ENCODE measurements around the gene CDS2.

CDS2 gene

DNA sequence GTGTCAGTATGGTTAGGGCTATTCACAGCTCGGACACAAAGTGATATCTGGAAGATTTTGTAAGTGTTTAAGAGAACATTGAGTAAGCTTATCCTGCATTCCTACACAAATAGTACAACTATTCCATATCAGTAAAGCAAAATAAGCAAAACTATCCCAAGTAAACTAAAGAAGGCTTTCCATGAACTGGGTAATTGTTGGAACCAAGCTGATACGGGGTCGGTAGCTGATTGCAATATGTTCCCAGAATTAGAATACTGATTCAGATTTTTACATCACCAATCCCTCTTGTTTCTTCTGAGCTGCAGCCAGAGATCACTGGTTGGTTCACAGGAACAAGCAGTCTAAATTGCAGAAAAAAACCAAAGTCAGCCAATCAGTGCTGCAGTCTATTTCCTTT, 54.1 kb downstream of the CDS2 start:
- no peaks in the 10 kb centered on the region for H3F3A ChIP-seq (ENCODE audit: insufficient read depth, low read length)
- no peak for TF ChIP-seq EZH2 (IDR thresholded peaks at IDR 0.05; ENCODE audit: borderline replicate concordance, low read length)
- H3K9me2 ChIP-seq (ENCODE audit: low read depth, low read length), result no peaks in the 10 kb centered on the region
- H3K4me1 ChIP-seq (ENCODE audit: insufficient read depth, low read length, severe bottlenecking), result no peaks in the 10 kb centered on the region
- no peak overlapping the region for H3K4me3 ChIP-seq (ENCODE audit: low read depth, low read length, poor library complexity, severe bottlenecking)
- H3K4me2 ChIP-seq (ENCODE audit: low read length), result no peak overlapping the region
- no peak overlapping the region for H3K27ac ChIP-seq (ENCODE audit: low read depth, low read length, poor library complexity, severe bottlenecking)
- no peaks in the 10 kb centered on the region for H3K9me3 ChIP-seq (ENCODE audit: low read length)
- H3K36me3 ChIP-seq (ENCODE audit: insufficient read depth, low read length), result peaks cover 35% of the 10 kb centered on the region; the same call in 1 of the 2 replicates
- H3K27me3 ChIP-seq (ENCODE audit: insufficient read depth, low read length), result no peaks in the 10 kb centered on the region
- no peak overlapping the region for H2AFZ ChIP-seq (ENCODE audit: low read length)
- H3K79me2 ChIP-seq (ENCODE audit: insufficient read depth, low read length), result no peaks in the 10 kb centered on the region
- H4K20me1 ChIP-seq (ENCODE audit: insufficient read depth, low read length), result no peaks in the 10 kb centered on the region
- no peak overlapping the region for H3K9ac ChIP-seq (ENCODE audit: low read length)

DNA sequence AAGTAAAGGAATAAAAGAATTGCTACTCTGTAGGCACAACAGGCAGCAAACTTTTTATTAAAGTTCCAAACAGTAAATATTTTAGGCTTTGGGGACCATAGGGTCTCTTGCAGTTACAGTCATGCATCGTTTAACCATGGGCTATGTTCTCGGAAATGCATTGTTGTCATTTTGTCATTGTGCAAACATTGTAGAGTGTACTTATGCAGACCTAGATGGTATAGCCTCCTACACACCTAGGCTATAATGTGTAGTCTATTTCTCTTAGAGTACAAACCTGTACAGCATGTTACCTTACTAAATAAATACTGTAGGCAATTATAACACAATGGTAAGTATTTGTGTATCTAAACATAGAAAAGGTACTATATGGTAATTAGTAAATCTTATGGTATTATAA, 54.7 kb downstream of the CDS2 start:
- TF ChIP-seq, protein P1, sequence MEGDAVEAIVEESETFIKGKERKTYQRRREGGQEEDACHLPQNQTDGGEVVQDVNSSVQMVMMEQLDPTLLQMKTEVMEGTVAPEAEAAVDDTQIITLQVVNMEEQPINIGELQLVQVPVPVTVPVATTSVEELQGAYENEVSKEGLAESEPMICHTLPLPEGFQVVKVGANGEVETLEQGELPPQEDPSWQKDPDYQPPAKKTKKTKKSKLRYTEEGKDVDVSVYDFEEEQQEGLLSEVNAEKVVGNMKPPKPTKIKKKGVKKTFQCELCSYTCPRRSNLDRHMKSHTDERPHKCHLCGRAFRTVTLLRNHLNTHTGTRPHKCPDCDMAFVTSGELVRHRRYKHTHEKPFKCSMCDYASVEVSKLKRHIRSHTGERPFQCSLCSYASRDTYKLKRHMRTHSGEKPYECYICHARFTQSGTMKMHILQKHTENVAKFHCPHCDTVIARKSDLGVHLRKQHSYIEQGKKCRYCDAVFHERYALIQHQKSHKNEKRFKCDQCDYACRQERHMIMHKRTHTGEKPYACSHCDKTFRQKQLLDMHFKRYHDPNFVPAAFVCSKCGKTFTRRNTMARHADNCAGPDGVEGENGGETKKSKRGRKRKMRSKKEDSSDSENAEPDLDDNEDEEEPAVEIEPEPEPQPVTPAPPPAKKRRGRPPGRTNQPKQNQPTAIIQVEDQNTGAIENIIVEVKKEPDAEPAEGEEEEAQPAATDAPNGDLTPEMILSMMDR (IDR thresholded peaks at IDR 0.05; ENCODE audit: low read length), result no peak
- TF ChIP-seq EZH2 (IDR thresholded peaks at IDR 0.05; ENCODE audit: borderline replicate concordance, low read length), result no peak
- no peak overlapping the region for H2AFZ ChIP-seq (ENCODE audit: low read length)
- no peak overlapping the region for H3K4me3 ChIP-seq (ENCODE audit: low read depth, low read length, poor library complexity, severe bottlenecking)
- peaks cover 40% of the 10 kb centered on the region; the same call in 1 of the 2 replicates for H3K36me3 ChIP-seq (ENCODE audit: insufficient read depth, low read length)
- H3K27me3 ChIP-seq (ENCODE audit: insufficient read depth, low read length), result no peaks in the 10 kb centered on the region
- H3K27ac ChIP-seq (ENCODE audit: low read depth, low read length, poor library complexity, severe bottlenecking), result no peak overlapping the region
- no peaks in the 10 kb centered on the region for H4K20me1 ChIP-seq (ENCODE audit: insufficient read depth, low read length)
- H3K9ac ChIP-seq (ENCODE audit: low read length), result no peak overlapping the region
- no peak overlapping the region for H3K4me2 ChIP-seq (ENCODE audit: low read length)
- no peaks in the 10 kb centered on the region for H3F3A ChIP-seq (ENCODE audit: insufficient read depth, low read length)
- H3K4me1 ChIP-seq (ENCODE audit: insufficient read depth, low read length, severe bottlenecking), result no peaks in the 10 kb centered on the region
- no peaks in the 10 kb centered on the region for H3K9me3 ChIP-seq (ENCODE audit: low read length)
- no peaks in the 10 kb centered on the region for H3K9me2 ChIP-seq (ENCODE audit: low read depth, low read length)
- H3K79me2 ChIP-seq (ENCODE audit: insufficient read depth, low read length), result no peaks in the 10 kb centered on the region

DNA sequence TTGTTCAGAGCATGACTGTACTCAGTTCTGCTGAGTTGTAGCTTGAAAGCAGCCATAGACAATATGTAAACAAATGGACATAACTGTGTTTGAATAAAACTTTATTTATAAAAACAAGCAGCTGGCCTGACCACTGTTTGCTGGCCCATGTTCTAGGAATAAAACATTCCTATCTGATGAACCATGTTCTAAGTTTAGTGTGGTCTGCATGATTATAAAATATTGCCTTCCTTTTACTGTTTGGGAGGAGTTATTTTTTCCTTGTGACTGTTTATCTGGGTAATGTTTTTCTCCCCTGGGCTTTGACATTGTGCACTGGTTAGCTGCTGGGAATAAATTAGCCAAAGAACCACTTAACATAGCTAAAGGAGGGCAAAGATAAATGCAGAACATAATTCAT, 55.1 kb downstream of the CDS2 start:
- Histone ChIP-seq H3K4me1 (ENCODE audit: insufficient read depth, low read length, severe bottlenecking) (no peaks in the 10 kb centered on the region), H2AFZ (ENCODE audit: low read length) (no peak overlapping the region), H3K9ac (ENCODE audit: low read length) (no peak overlapping the region), H3F3A (ENCODE audit: insufficient read depth, low read length) (no peaks in the 10 kb centered on the region), H3K9me3 (ENCODE audit: low read length) (no peaks in the 10 kb centered on the region), H3K9me2 (ENCODE audit: low read depth, low read length) (no peaks in the 10 kb centered on the region), H3K27ac (ENCODE audit: low read depth, low read length, poor library complexity, severe bottlenecking) (no peak overlapping the region), H3K4me2 (ENCODE audit: low read length) (no peak overlapping the region), H3K79me2 (ENCODE audit: insufficient read depth, low read length) (no peaks in the 10 kb centered on the region), H3K4me3 (ENCODE audit: low read depth, low read length, poor library complexity, severe bottlenecking) (no peak overlapping the region), H4K20me1 (ENCODE audit: insufficient read depth, low read length) (no peaks in the 10 kb centered on the region), H3K27me3 (ENCODE audit: insufficient read depth, low read length) (no peaks in the 10 kb centered on the region), H3K36me3 (ENCODE audit: insufficient read depth, low read length) (peaks cover 42% of the 10 kb centered on the region; the same call in 1 of the 2 replicates)
- TF ChIP-seq EZH2 (IDR thresholded peaks at IDR 0.05; ENCODE audit: borderline replicate concordance, low read length), result no peak
- TF ChIP-seq, protein P1 (IDR thresholded peaks at IDR 0.05; ENCODE audit: low read length), result no peak

DNA sequence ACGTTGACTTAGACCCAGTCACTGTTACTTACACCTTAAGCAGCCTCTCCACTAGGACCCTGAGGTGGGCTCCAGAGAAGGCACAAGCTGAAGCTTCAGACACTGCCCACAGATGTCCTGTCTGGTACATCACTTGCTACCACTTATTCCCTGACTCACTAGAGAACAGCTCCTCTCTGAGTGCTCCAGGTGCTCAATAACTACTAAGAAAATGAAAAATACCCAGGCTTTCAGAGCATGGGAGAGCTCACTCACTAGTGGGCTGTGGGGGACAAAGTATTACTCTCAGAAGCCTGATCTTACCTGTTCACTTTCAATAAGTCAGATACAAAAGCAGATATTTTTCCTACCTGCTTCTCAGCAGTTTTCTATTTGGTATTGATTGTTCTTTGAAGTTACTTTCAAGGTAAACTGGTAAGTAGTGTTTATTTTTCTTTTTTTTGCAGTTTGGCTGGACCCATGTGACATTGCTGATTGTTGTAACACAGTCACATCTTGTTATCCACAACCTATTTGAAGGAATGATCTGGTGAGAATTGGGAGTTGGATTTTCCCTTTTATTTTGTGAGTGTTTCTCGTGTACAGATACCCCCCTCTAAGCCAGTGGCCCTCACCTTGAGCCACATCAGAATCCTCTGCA, 55.9 kb downstream of the CDS2 start:
- Histone ChIP-seq H3K4me3 (ENCODE audit: low read depth, low read length, poor library complexity, severe bottlenecking) (no peak overlapping the region), H2AFZ (ENCODE audit: low read length) (no peak overlapping the region), H3K9me2 (ENCODE audit: low read depth, low read length) (no peaks in the 10 kb centered on the region), H3K79me2 (ENCODE audit: insufficient read depth, low read length) (no peaks in the 10 kb centered on the region), H3K27me3 (ENCODE audit: insufficient read depth, low read length) (no peaks in the 10 kb centered on the region), H3K9ac (ENCODE audit: low read length) (no peak overlapping the region), H3K4me1 (ENCODE audit: insufficient read depth, low read length, severe bottlenecking) (no peaks in the 10 kb centered on the region), H3F3A (ENCODE audit: insufficient read depth, low read length) (no peaks in the 10 kb centered on the region), H3K27ac (ENCODE audit: low read depth, low read length, poor library complexity, severe bottlenecking) (no peak overlapping the region), H4K20me1 (ENCODE audit: insufficient read depth, low read length) (no peaks in the 10 kb centered on the region), H3K36me3 (ENCODE audit: insufficient read depth, low read length) (peaks cover 36% of the 10 kb centered on the region; the same call in 1 of the 2 replicates), H3K9me3 (ENCODE audit: low read length) (no peaks in the 10 kb centered on the region), H3K4me2 (ENCODE audit: low read length) (no peak overlapping the region)
- TF ChIP-seq EZH2 (IDR thresholded peaks at IDR 0.05; ENCODE audit: borderline replicate concordance, low read length), result no peak
- TF ChIP-seq, protein P1 (IDR thresholded peaks at IDR 0.05; ENCODE audit: low read length), result no peak

Data from OCI-LY1 (cell line).